Measurements from ENCODE around the gene MYT1.

DNA sequence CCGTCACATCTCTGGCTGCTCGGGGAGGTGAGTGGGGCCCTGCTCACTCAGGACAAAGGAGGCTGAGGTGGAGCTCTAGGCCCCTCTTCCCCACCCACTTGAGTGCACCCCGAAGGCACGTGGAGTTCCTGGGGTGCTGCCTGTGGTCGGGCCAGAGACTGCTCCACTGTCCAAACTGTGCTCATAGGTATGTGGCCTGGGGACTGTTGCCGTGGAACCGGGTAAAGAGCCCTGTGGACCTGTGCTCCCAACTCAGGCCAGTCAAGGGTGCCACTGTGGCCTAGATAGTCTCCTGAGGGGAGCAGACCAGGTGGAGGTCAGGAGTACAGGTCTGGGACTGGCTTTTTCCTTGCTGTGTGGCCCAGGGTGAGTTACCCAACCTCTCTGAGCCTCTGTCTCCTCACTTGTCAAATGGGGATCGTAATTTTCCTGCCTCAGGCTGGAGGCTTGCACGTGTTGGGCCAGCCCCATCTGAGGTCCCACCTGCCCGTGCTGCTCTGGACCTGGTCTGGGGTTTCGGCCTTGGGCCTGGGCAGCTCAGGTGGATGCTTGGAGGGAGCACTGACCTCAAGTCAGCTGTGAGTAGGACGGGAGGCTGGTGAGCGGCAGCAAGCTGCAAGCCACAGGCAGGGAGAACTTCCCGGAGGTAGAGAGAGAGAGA lies 44.4 kb upstream of the MYT1 start:
- TF ChIP-seq, protein P1, sequence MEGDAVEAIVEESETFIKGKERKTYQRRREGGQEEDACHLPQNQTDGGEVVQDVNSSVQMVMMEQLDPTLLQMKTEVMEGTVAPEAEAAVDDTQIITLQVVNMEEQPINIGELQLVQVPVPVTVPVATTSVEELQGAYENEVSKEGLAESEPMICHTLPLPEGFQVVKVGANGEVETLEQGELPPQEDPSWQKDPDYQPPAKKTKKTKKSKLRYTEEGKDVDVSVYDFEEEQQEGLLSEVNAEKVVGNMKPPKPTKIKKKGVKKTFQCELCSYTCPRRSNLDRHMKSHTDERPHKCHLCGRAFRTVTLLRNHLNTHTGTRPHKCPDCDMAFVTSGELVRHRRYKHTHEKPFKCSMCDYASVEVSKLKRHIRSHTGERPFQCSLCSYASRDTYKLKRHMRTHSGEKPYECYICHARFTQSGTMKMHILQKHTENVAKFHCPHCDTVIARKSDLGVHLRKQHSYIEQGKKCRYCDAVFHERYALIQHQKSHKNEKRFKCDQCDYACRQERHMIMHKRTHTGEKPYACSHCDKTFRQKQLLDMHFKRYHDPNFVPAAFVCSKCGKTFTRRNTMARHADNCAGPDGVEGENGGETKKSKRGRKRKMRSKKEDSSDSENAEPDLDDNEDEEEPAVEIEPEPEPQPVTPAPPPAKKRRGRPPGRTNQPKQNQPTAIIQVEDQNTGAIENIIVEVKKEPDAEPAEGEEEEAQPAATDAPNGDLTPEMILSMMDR (IDR thresholded peaks at IDR 0.05) = no peak
- TF ChIP-seq POLR2A (IDR thresholded peaks at IDR 0.05) = no peak
